Endothelial cell of umbilical vein (primary cell): ENCODE measurements around the gene VAV2. TPM values are rescaled to one million over a fixed set of nuclear protein-coding genes. Genes with fewer than 3 reads are reported as not detected.

ENCODE experiments used
- BruUV-seq: library from RNA; stranded (reverse); fragments of 400-500 nt; replicated peaks from 2 replicates; lab custom pipeline; 2021; lab: Mats Ljungman, UMichigan
- CTCF ChIA-PET: fragments of 300-600, 350-600 bp; sonication (Branson Sonifier 250); formaldehyde crosslinking; loops from one replicate; lab custom pipeline; 2021; ENCODE audit warnings: antibody characterized with exemption, inconsistent platforms; lab: Charles Lee
- POLR2A ChIA-PET: fragments of 300-600, 350-600 bp; sonication (Branson Sonifier 250); formaldehyde crosslinking; loops from one replicate; lab custom pipeline; 2021; ENCODE audit warnings: antibody characterized with exemption, inconsistent platforms; lab: Charles Lee
- DNase-seq: peaks from one replicate; pipeline ENCODE4 v3.0.0-alpha.2; 2011; ENCODE audit warnings: low read depth, low spot score
- FAIRE-seq: peaks from 2 replicates; lab custom pipeline; 2011; peaks lifted over from hg19 to GRCh38; lab: Jason Lieb, UNC
- H2AFZ ChIP-seq: 2 replicates; pipeline ENCODE4 v1.6.0; 2012; ENCODE audit warnings: low read depth, low read length, control low read depth, inconsistent platforms
- H3K27ac ChIP-seq: 2 replicates; pipeline ENCODE4 v1.5.1; 2011; ENCODE audit warnings: low read depth, mild to moderate bottlenecking, control low read depth, low read length, moderate library complexity; ENCODE audit not compliant: insufficient read depth
- H3K27me3 ChIP-seq, 2 experiments: 2 replicates each; pipeline versions ENCODE4 v1.6.0 to v1.6.1; 2011; ENCODE audit warnings: low read length in 2 of 2, mixed read lengths in 1 of 2; ENCODE audit not compliant: control insufficient read depth in 2 of 2, insufficient read depth in 2 of 2
- H3K36me3 ChIP-seq, 2 experiments: 2 replicates in 1 of 2; 3 replicates in 1 of 2; pipeline ENCODE4 v1.5.1; 2011; ENCODE audit warnings: low read length in 2 of 2, mild to moderate bottlenecking in 1 of 2, moderate library complexity in 1 of 2; ENCODE audit not compliant: control insufficient read depth in 2 of 2, insufficient read depth in 2 of 2; ENCODE audit errors: extremely low read depth in 1 of 2
- H3K4me1 ChIP-seq: 3 replicates; pipeline ENCODE4 v1.5.1; 2011; ENCODE audit warnings: mild to moderate bottlenecking, low read length; ENCODE audit not compliant: control insufficient read depth, insufficient read depth; ENCODE audit errors: extremely low read depth
- H3K4me2 ChIP-seq: 2 replicates; pipeline ENCODE4 v1.6.1; 2011; ENCODE audit warnings: low read length, control low read depth, mixed read lengths; ENCODE audit not compliant: insufficient read depth
- H3K4me3 ChIP-seq, 3 experiments: fragments of 200-600 bp in 1 of 3; sonication (generic), shearing (Covaris generic) in 1 of 3; replicated peaks in 1 of 3; 2 replicates each; pipeline ENCODE4 v1.5.1; 2011 to 2016; ENCODE audit warnings: control low read depth in 3 of 3, low read length in 3 of 3, mild to moderate bottlenecking in 2 of 3, inconsistent platforms in 1 of 3, low read depth in 1 of 3, moderate library complexity in 1 of 3; ENCODE audit not compliant: insufficient read depth in 1 of 3
- H3K79me2 ChIP-seq: 2 replicates; pipeline ENCODE4 v1.6.0; 2012; ENCODE audit warnings: low read length, inconsistent platforms; ENCODE audit not compliant: control insufficient read depth, insufficient read depth
- H3K9ac ChIP-seq: replicated peaks from 2 replicates; pipeline ENCODE3; 2011; ENCODE audit warnings: low read length, control low read depth; ENCODE audit not compliant: insufficient read depth; ENCODE audit errors: extremely low read depth
- H3K9me1 ChIP-seq: replicated peaks from 3 replicates; pipeline ENCODE4 v1.6.0; 2011; ENCODE audit warnings: mild to moderate bottlenecking, low read length; ENCODE audit not compliant: control insufficient read depth, insufficient read depth; ENCODE audit errors: extremely low read depth
- H3K9me3 ChIP-seq: replicated peaks from 2 replicates; pipeline ENCODE4 v1.5.1; 2012; ENCODE audit warnings: low read length, inconsistent platforms; ENCODE audit not compliant: control insufficient read depth, insufficient read depth
- H4K20me1 ChIP-seq: replicated peaks from 2 replicates; pipeline ENCODE3; 2011; ENCODE audit warnings: mild to moderate bottlenecking, low read length; ENCODE audit not compliant: control insufficient read depth, insufficient read depth; ENCODE audit errors: extremely low read depth
- CTCF ChIP-seq, 2 donors: IDR thresholded peaks; 1 replicate in 1 of 2; 2 replicates in 1 of 2; pipeline ENCODE4 v1.5.1; 2011; ENCODE audit warnings: low read length in 2 of 2, mild to moderate bottlenecking in 2 of 2, moderate library complexity in 2 of 2, control low read depth in 1 of 2, inconsistent platforms in 1 of 2, low read depth in 1 of 2; ENCODE audit not compliant: insufficient read depth in 1 of 2; ENCODE audit errors: extremely low read depth in 1 of 2
- EZH2 ChIP-seq: IDR thresholded peaks from 2 replicates; pipeline ENCODE4 v1.6.1; 2012; ENCODE audit warnings: borderline replicate concordance, low read depth, mild to moderate bottlenecking, moderate library complexity, low read length, inconsistent platforms; ENCODE audit not compliant: severe bottlenecking
- FOS ChIP-seq: IDR thresholded peaks from 2 replicates; pipeline ENCODE4 v1.6.1; 2011; ENCODE audit warnings: mild to moderate bottlenecking, low read length, moderate library complexity, borderline replicate concordance; ENCODE audit not compliant: insufficient read depth
- GATA2 ChIP-seq: IDR thresholded peaks from 2 replicates; pipeline ENCODE4 v1.7.0; 2011; ENCODE audit warnings: low read depth, mild to moderate bottlenecking, moderate library complexity, mixed read lengths, low read length; ENCODE audit not compliant: insufficient read length, insufficient read depth
- JUN ChIP-seq: IDR thresholded peaks from 2 replicates; pipeline ENCODE4 v1.6.1; 2011; ENCODE audit warnings: borderline replicate concordance, low read depth; ENCODE audit not compliant: insufficient read length, insufficient read depth
- MAX ChIP-seq: IDR thresholded peaks from 2 replicates; pipeline ENCODE4 v1.6.1; 2011; ENCODE audit not compliant: insufficient read depth, insufficient read length
- MYC ChIP-seq: IDR thresholded peaks from one replicate; pipeline ENCODE4 v1.6.1; 2011; ENCODE audit warnings: mild to moderate bottlenecking, low read depth, low read length
- POLR2A ChIP-seq: IDR thresholded peaks from 2 replicates; pipeline ENCODE4 v1.6.1; 2012; ENCODE audit warnings: low read depth, mild to moderate bottlenecking, control low read depth, low read length
- POLR2AphosphoS5 ChIP-seq: IDR thresholded peaks from 2 replicates; pipeline ENCODE4 v1.6.1; 2012; ENCODE audit warnings: low read depth, mild to moderate bottlenecking, control low read depth, low read length, moderate library complexity; ENCODE audit not compliant: insufficient read depth
- dilution Hi-C: fragments of 300-500 bp; cut with MboI; formaldehyde crosslinking; loops from one replicate; pipeline ENCODE4 v1.15.0; 2019; ENCODE audit warnings: low sequenced_read_pairs; ENCODE audit not compliant: extremely low pct_ligation_motif_present
- intact Hi-C: fragments of 100-400 bp; cut with micrococcal nuclease; formaldehyde crosslinking; loops from one replicate; pipeline ENCODE4 v1.10.0; 2022
- polyA plus RNA-seq, 4 experiments: library from polyadenylated mRNA; depleted of rRNA in 3 of 4; stranded (reverse) in 3 of 4; unstranded in 1 of 4; fragments of >200 nt; gene quantifications; 2 replicates each; pipeline versions ENCODE4 v1.2.1 to v1.2.3, GENCODE V29; 2011 to 2012; ENCODE audit warnings: missing spikeins in 1 of 4
- total RNA-seq: library from RNA; stranded (reverse); gene quantifications from 2 replicates; pipeline ENCODE4 v1.2.3, GENCODE V29; 2021

Gene VAV2
- total and polyA plus RNA-seq, 2 donors (not counting 3 experiments of a cell fraction or from before 2014, with no cell fraction given) = 10.6 to 30.6 TPM

- ChIA-PET CTCF (no interaction called here), POLR2A (no interaction called here)
- no peak overlapping the region for H3K27ac ChIP-seq
- H3K4me1 ChIP-seq = peaks cover 21% of the 10 kb centered on the region
- FAIRE-seq (no peak), DNase-seq (no peak)
- H3K9ac ChIP-seq = no peak overlapping the region
- no peak overlapping the region for H3K4me3 ChIP-seq
- no peaks in the 10 kb centered on the region for H3K9me3 ChIP-seq
- no peak overlapping the region for H2AFZ ChIP-seq
- dilution Hi-C loops = no loop called here
- intact Hi-C loops = no loop called here
- H3K9me1 ChIP-seq = no peaks in the 10 kb centered on the region
- H3K27me3 ChIP-seq = no peaks in the 10 kb centered on the region
- BruUV-seq = no TSS peak
- no peak overlapping the region for H3K4me2 ChIP-seq
- H3K79me2 ChIP-seq = peaks cover 95% of the 10 kb centered on the region
- no peaks in the 10 kb centered on the region for H3K36me3 ChIP-seq
- no peak for TF ChIP-seq JUN
- TF ChIP-seq CTCF (IDR thresholded peaks at IDR 0.05; ENCODE audit: extremely low read depth in 1 of 2, insufficient read depth in 1 of 2, low read depth in 1 of 2, low read length in 2 of 2) = no peak
- no peak for TF ChIP-seq POLR2A
- no peak for TF ChIP-seq EZH2
- TF ChIP-seq GATA2 = no peak
- TF ChIP-seq MYC = no peak
- TF ChIP-seq POLR2AphosphoS5 = no peak
- TF ChIP-seq FOS = no peak
- no peak for TF ChIP-seq MAX
- H4K20me1 ChIP-seq = no peaks in the 10 kb centered on the region
Measured at GRCh38 chr9:133976887-133977286, 15.2 kb downstream of the VAV2 start.
